ENCODE results near the gene ATP6V0D1. TPM values are rescaled to one million over a fixed set of nuclear protein-coding genes. Genes with fewer than 3 reads are reported as not detected.

Gene ATP6V0D1
- total and polyA plus RNA-seq, 2 donors (not counting 1 experiment from before 2014, with no cell fraction given), result 62.1 to 91.0 TPM

- H3K27me3 ChIP-seq (replicated peaks in 1 of 4; ENCODE audit: control extremely low read depth in 1 of 4, control insufficient read depth in 3 of 4, insufficient read depth in 4 of 4, low read length in 3 of 4), result no peaks in the 10 kb centered on the region
- DNase-seq (no peak), ATAC-seq (ENCODE audit: low read depth) (no peak)
- POLR2A ChIA-PET, result no interaction called here
- CTCF ChIA-PET, result no interaction called here
- H3K4me3 ChIP-seq (ENCODE audit: control extremely low read depth in 1 of 5, extremely low read depth in 1 of 5, insufficient read depth in 1 of 5, low read depth in 2 of 5, low read length in 4 of 5), result no peak overlapping the region
- H3K9me3 ChIP-seq (ENCODE audit: control extremely low read depth in 1 of 3, control insufficient read depth in 2 of 3, insufficient read depth in 1 of 3, low read length in 2 of 3), result no peaks in the 10 kb centered on the region
- no peak overlapping the region for H3K9ac ChIP-seq (ENCODE audit: low read length)
- peaks cover 8% of the 10 kb centered on the region for H3K4me1 Mint-ChIP-seq
- H3K4me3 Mint-ChIP-seq, result no peak overlapping the region
- no peak overlapping the region for H2AFZ ChIP-seq (ENCODE audit: insufficient read depth, low read depth, low read length, poor library complexity, severe bottlenecking)
- TF ChIP-seq CTCF (IDR thresholded peaks at IDR 0.05) (no peak), EZH2 (IDR thresholded peaks at IDR 0.05; ENCODE audit: borderline replicate concordance, insufficient read depth, low read depth, low read length, poor library complexity, severe bottlenecking) (no peak)
- H3K27me3 Mint-ChIP-seq, result no peaks in the 10 kb centered on the region
- H3K4me2 ChIP-seq (replicated peaks; ENCODE audit: low read depth, low read length, poor library complexity, severe bottlenecking), result no peak overlapping the region
- no peak overlapping the region for H3K27ac ChIP-seq (ENCODE audit: low read length in 2 of 2)
- H3K9me3 Mint-ChIP-seq (ENCODE audit: insufficient read depth), result no peaks in the 10 kb centered on the region
- WGBS (ENCODE audit: insufficient coverage), result 96% methylated on average over 2 of the region's 3 CpGs
- no peaks in the 10 kb centered on the region for H4K20me1 ChIP-seq (ENCODE audit: control insufficient read depth, insufficient read depth, low read length, poor library complexity, severe bottlenecking)
- no peak overlapping the region for H3K27ac Mint-ChIP-seq
- H3K4me1 ChIP-seq (ENCODE audit: control insufficient read depth in 2 of 2, insufficient read depth in 2 of 2, low read length in 2 of 2), result peaks cover 4 to 6% of the 10 kb centered on the region in 2 donors
- intact Hi-C loops (cut with micrococcal nuclease), result no loop called here
- no peaks in the 10 kb centered on the region for H3K79me2 ChIP-seq (ENCODE audit: control insufficient read depth, insufficient read depth, low read length)
- H3K36me3 ChIP-seq (replicated peaks in 1 of 2; ENCODE audit: control extremely low read depth in 1 of 2, control insufficient read depth in 1 of 2, extremely low read depth in 1 of 2, insufficient read depth in 2 of 2, low read length in 1 of 2), result no peaks in the 10 kb centered on the region
Observed at GRCh38 chr16:67411339-67411738, 69.6 kb downstream of the ATP6V0D1 start.

GRCh38 chr16:67409631-67410030, 71.3 kb downstream of the ATP6V0D1 start:
- H3K9ac ChIP-seq (ENCODE audit: low read length), result no peak overlapping the region
- H3K27ac ChIP-seq (ENCODE audit: low read length in 2 of 2), result no peak overlapping the region
- Mint-ChIP-seq H3K4me1 (peaks cover 5% of the 10 kb centered on the region), H3K27me3 (no peaks in the 10 kb centered on the region), H3K9me3 (ENCODE audit: insufficient read depth) (no peaks in the 10 kb centered on the region), H3K4me3 (no peak overlapping the region), H3K27ac (no peak overlapping the region)
- no peak overlapping the region for H3K4me3 ChIP-seq (ENCODE audit: control extremely low read depth in 1 of 5, extremely low read depth in 1 of 5, insufficient read depth in 1 of 5, low read depth in 2 of 5, low read length in 4 of 5)
- ChIA-PET CTCF (no interaction called here), POLR2A (no interaction called here)
- no peaks in the 10 kb centered on the region for H3K27me3 ChIP-seq (replicated peaks in 1 of 4; ENCODE audit: control extremely low read depth in 1 of 4, control insufficient read depth in 3 of 4, insufficient read depth in 4 of 4, low read length in 3 of 4)
- intact Hi-C loops (cut with micrococcal nuclease), result no loop called here
- DNase-seq (no peak), ATAC-seq (ENCODE audit: low read depth) (no peak)
- H3K9me3 ChIP-seq (ENCODE audit: control extremely low read depth in 1 of 3, control insufficient read depth in 2 of 3, insufficient read depth in 1 of 3, low read length in 2 of 3), result no peaks in the 10 kb centered on the region
- no peaks in the 10 kb centered on the region for H3K36me3 ChIP-seq (replicated peaks in 1 of 2; ENCODE audit: control extremely low read depth in 1 of 2, control insufficient read depth in 1 of 2, extremely low read depth in 1 of 2, insufficient read depth in 2 of 2, low read length in 1 of 2)
- WGBS (ENCODE audit: insufficient coverage), result 98% methylated on average over 8 of the region's 9 CpGs
- no peaks in the 10 kb centered on the region for H3K4me1 ChIP-seq (ENCODE audit: control insufficient read depth in 2 of 2, insufficient read depth in 2 of 2, low read length in 2 of 2)
- no peak overlapping the region for H2AFZ ChIP-seq (ENCODE audit: insufficient read depth, low read depth, low read length, poor library complexity, severe bottlenecking)
- no peaks in the 10 kb centered on the region for H4K20me1 ChIP-seq (ENCODE audit: control insufficient read depth, insufficient read depth, low read length, poor library complexity, severe bottlenecking)
- no peak for TF ChIP-seq CTCF (IDR thresholded peaks at IDR 0.05)
- no peak for TF ChIP-seq EZH2 (IDR thresholded peaks at IDR 0.05; ENCODE audit: borderline replicate concordance, insufficient read depth, low read depth, low read length, poor library complexity, severe bottlenecking)
- no peak overlapping the region for H3K4me2 ChIP-seq (replicated peaks; ENCODE audit: low read depth, low read length, poor library complexity, severe bottlenecking)
- H3K79me2 ChIP-seq (ENCODE audit: control insufficient read depth, insufficient read depth, low read length), result no peaks in the 10 kb centered on the region
